B cell (primary cell): ENCODE measurements around the gene SSC5D. TPM values are rescaled to one million over a fixed set of nuclear protein-coding genes. Genes with fewer than 3 reads are reported as not detected.

Experiments used
- ATAC-seq: fragments of 200-7000 bp; cut with Tn5 transposase; one replicate; pipeline ENCODE4 v1.10.0; 2021; ENCODE audit warnings: low read depth, mild to moderate bottlenecking, moderate number of reproducible peaks, moderate library complexity
- CTCF ChIA-PET: fragments of 350-600 bp; sonication (Branson Sonifier 250); formaldehyde crosslinking; loops from one replicate; lab custom pipeline; 2021; ENCODE audit warnings: antibody characterized with exemption, inconsistent platforms; lab: Charles Lee
- POLR2A ChIA-PET: fragments of 350-600 bp; sonication (Branson Sonifier 250); formaldehyde crosslinking; loops from one replicate; lab custom pipeline; 2021; ENCODE audit warnings: antibody characterized with exemption; lab: Charles Lee
- DNase-seq: peaks from one replicate; pipeline ENCODE4 v3.0.0; 2013
- H2AFZ ChIP-seq: 2 replicates; pipeline ENCODE4 v1.6.1; 2012; ENCODE audit warnings: mild to moderate bottlenecking, low read depth, low read length; ENCODE audit not compliant: insufficient read depth, poor library complexity, severe bottlenecking
- H3K27ac ChIP-seq, 2 donors: 1 replicate in 1 of 2; 2 replicates in 1 of 2; pipeline ENCODE4 v1.5.1; 2012 to 2013; ENCODE audit warnings: low read length in 2 of 2, mild to moderate bottlenecking in 2 of 2, moderate library complexity in 1 of 2
- H3K27me3 ChIP-seq, 4 experiments: fragments of 200-600 bp in 1 of 4; sonication (generic) in 1 of 4; replicated peaks in 1 of 4; 1 replicate in 2 of 4; 2 replicates in 2 of 4; pipeline versions ENCODE4 v1.6.1 to v1.7.0; 2013 to 2016; ENCODE audit warnings: low read length in 3 of 4, mild to moderate bottlenecking in 2 of 4, mixed read lengths in 1 of 4, moderate library complexity in 1 of 4; ENCODE audit not compliant: insufficient read depth in 4 of 4, control insufficient read depth in 3 of 4; ENCODE audit errors: control extremely low read depth in 1 of 4
- H3K36me3 ChIP-seq, 2 experiments: replicated peaks in 1 of 2; 1 replicate in 1 of 2; 2 replicates in 1 of 2; pipeline versions ENCODE4 v1.6.1 to v1.7.1; 2013; ENCODE audit warnings: low read length in 1 of 2; ENCODE audit not compliant: insufficient read depth in 2 of 2, control insufficient read depth in 1 of 2; ENCODE audit errors: control extremely low read depth in 1 of 2, extremely low read depth in 1 of 2
- H3K4me1 ChIP-seq, 2 donors: fragments of 200-600 bp in 1 of 2; sonication (generic) in 1 of 2; 1 replicate in 1 of 2; 2 replicates in 1 of 2; pipeline versions ENCODE4 v1.5.1 to v1.6.1; 2013 to 2017; ENCODE audit warnings: low read length in 2 of 2; ENCODE audit not compliant: control insufficient read depth in 2 of 2, insufficient read depth in 2 of 2
- H3K4me2 ChIP-seq: replicated peaks from 2 replicates; pipeline ENCODE3; 2012; ENCODE audit warnings: mild to moderate bottlenecking, low read depth, low read length; ENCODE audit not compliant: poor library complexity, severe bottlenecking
- H3K4me3 ChIP-seq, 5 experiments: fragments of 200-600 bp in 1 of 5; sonication (generic) in 1 of 5; 1 replicate in 3 of 5; 2 replicates in 2 of 5; pipeline versions ENCODE4 v1.5.1 to v1.7.0; 2011 to 2016; ENCODE audit warnings: low read length in 4 of 5, mild to moderate bottlenecking in 4 of 5, low read depth in 2 of 5, control low read depth in 1 of 5, moderate library complexity in 1 of 5; ENCODE audit not compliant: insufficient read depth in 1 of 5; ENCODE audit errors: control extremely low read depth in 1 of 5, extremely low read depth in 1 of 5
- H3K79me2 ChIP-seq: fragments of 200-600 bp; sonication (generic); one replicate; pipeline ENCODE4 v1.6.0; 2016; ENCODE audit warnings: low read length; ENCODE audit not compliant: control insufficient read depth, insufficient read depth
- H3K9ac ChIP-seq: fragments of 200-600 bp; sonication (generic); 2 replicates; pipeline ENCODE4 v1.6.1; 2017; ENCODE audit warnings: mild to moderate bottlenecking, low read length, moderate library complexity
- H3K9me3 ChIP-seq, 3 donors: one replicate each; pipeline versions ENCODE4 v1.6.1 to v1.7.1; 2013; ENCODE audit warnings: low read length in 2 of 3; ENCODE audit not compliant: control insufficient read depth in 2 of 3, insufficient read depth in 1 of 3; ENCODE audit errors: control extremely low read depth in 1 of 3
- H4K20me1 ChIP-seq: 2 replicates; pipeline ENCODE4 v1.6.0; 2012; ENCODE audit warnings: mild to moderate bottlenecking, low read length; ENCODE audit not compliant: insufficient read depth, control insufficient read depth, poor library complexity, severe bottlenecking
- H3K27ac Mint-ChIP-seq: one replicate; pipeline ENCODE4 v1.8.0; 2021; ENCODE audit warnings: mixed read lengths
- H3K27me3 Mint-ChIP-seq: one replicate; pipeline ENCODE4 v1.8.0; 2021; ENCODE audit warnings: mixed read lengths
- H3K4me1 Mint-ChIP-seq: one replicate; pipeline ENCODE4 v1.8.0; 2021; ENCODE audit warnings: mixed read lengths
- H3K4me3 Mint-ChIP-seq: one replicate; pipeline ENCODE4 v1.8.0; 2021; ENCODE audit warnings: mixed read lengths
- H3K9me3 Mint-ChIP-seq: one replicate; pipeline ENCODE4 v1.8.0; 2022; ENCODE audit warnings: mixed read lengths; ENCODE audit not compliant: insufficient read depth
- CTCF ChIP-seq: fragments of 200-600 bp; IDR thresholded peaks from one replicate; pipeline ENCODE4 v1.8.0; 2022; ENCODE audit warnings: antibody characterized with exemption, mild to moderate bottlenecking
- EZH2 ChIP-seq: IDR thresholded peaks from 2 replicates; pipeline ENCODE4 v1.6.1; 2012; ENCODE audit warnings: borderline replicate concordance, low read depth, mild to moderate bottlenecking, moderate library complexity, low read length; ENCODE audit not compliant: insufficient read depth, poor library complexity, severe bottlenecking
- WGBS: methylation state at CpG from one replicate; pipeline ENCODE4 v1.1.5; 2013; ENCODE audit warnings: missing lambda C conversion rate; ENCODE audit not compliant: insufficient coverage; 5-methylcytosine and 5-hydroxymethylcytosine counted together
- intact Hi-C: fragments of 100-400 bp; cut with micrococcal nuclease; formaldehyde crosslinking; loops from one replicate; pipeline ENCODE4 v1.10.0; 2022
- polyA plus RNA-seq: library from polyadenylated mRNA; depleted of rRNA; stranded (reverse); fragments of >200 nt; gene quantifications from 2 replicates; pipeline ENCODE4 v1.2.3, GENCODE V29; 2012
- total RNA-seq, 2 donors: library from RNA; stranded (reverse); fragments of 120-200 nt in 1 of 2; gene quantifications; 1 replicate in 1 of 2; 2 replicates in 1 of 2; pipeline versions ENCODE4 v1.2.3 to v1.2.4, GENCODE V29; 2013 to 2022

The SSC5D gene
- total and polyA plus RNA-seq, 2 donors (not counting 1 experiment from before 2014, with no cell fraction given): 0.22 to 0.44 TPM

- WGBS: 95% methylated on average over 13 of the region's 13 CpGs
- Histone ChIP-seq H4K20me1 (peaks cover 22% of the 10 kb centered on the region), H3K79me2 (peaks cover 34% of the 10 kb centered on the region), H3K27me3 (no peaks in the 10 kb centered on the region), H3K36me3 (peaks cover 0 to 2% of the 10 kb centered on the region in 2 experiments), H3K4me2 (peak overlapping the region; percentile 98), H3K9ac (no peak overlapping the region), H3K27ac (no peak overlapping the region), H3K4me3 (no peak overlapping the region), H2AFZ (no peak overlapping the region), H3K9me3 (no peaks in the 10 kb centered on the region), H3K4me1 (peaks cover 15 to 21% of the 10 kb centered on the region in 2 donors)
- Mint-ChIP-seq H3K27ac (peak overlapping the region; percentile 56), H3K4me1 (peaks cover 34% of the 10 kb centered on the region), H3K9me3 (no peaks in the 10 kb centered on the region), H3K4me3 (peak overlapping the region; percentile 69), H3K27me3 (no peaks in the 10 kb centered on the region)
- TF ChIP-seq EZH2 (no peak), CTCF (no peak)
- no peak for DNase-seq
- ATAC-seq: no peak
- POLR2A ChIA-PET: no interaction called here
- intact Hi-C loops: loop anchor here (1.0 to 2.0 kb wide), 4 partner anchors 7 to 139 kb away; partner anchors contain the start of genes KMT5C and NAT14
- CTCF ChIA-PET: interaction anchor here (3.5 to 5.1 kb wide), 2 partner anchors 11 to 26 kb away, joined by 34 to 45 read pairs; no protein-coding TSS in a partner anchor
These were observed 10.3 kb upstream of the SSC5D start for GRCh38 chr19:55477905-55478304.

GRCh38 chr19:55478364-55478763, 9.9 kb upstream of the SSC5D start:
- Histone ChIP-seq H2AFZ (no peak overlapping the region), H3K79me2 (peaks cover 34% of the 10 kb centered on the region), H3K4me1 (peaks cover 15 to 21% of the 10 kb centered on the region in 2 donors), H3K9ac (no peak overlapping the region), H3K27me3 (no peaks in the 10 kb centered on the region), H3K9me3 (no peaks in the 10 kb centered on the region), H4K20me1 (peaks cover 26% of the 10 kb centered on the region), H3K27ac (no peak overlapping the region), H3K36me3 (peaks cover 0 to 2% of the 10 kb centered on the region in 2 experiments), H3K4me3 (no peak overlapping the region), H3K4me2 (peak overlapping the region; percentile 98)
- peaks cover 34% of the 10 kb centered on the region for H3K4me1 Mint-ChIP-seq
- H3K9me3 Mint-ChIP-seq: no peaks in the 10 kb centered on the region
- H3K27ac Mint-ChIP-seq: peak overlapping the region; percentile 56
- ChIA-PET POLR2A (no interaction called here), CTCF (interaction anchor here (2.2 to 3.5 kb wide), 2 partner anchors 11 to 26 kb away, joined by 9 to 34 read pairs; no protein-coding TSS in a partner anchor)
- no peak for DNase-seq
- 96% methylated on average over 12 of the region's 12 CpGs for WGBS
- intact Hi-C loops: no loop called here
- no peak for ATAC-seq
- TF ChIP-seq CTCF (no peak), EZH2 (no peak)
- peak overlapping the region; percentile 69 for H3K4me3 Mint-ChIP-seq
- H3K27me3 Mint-ChIP-seq: no peaks in the 10 kb centered on the region
